ENCODE data around the gene HORMAD1. TPM values are rescaled to one million over a fixed set of nuclear protein-coding genes. Genes with fewer than 3 reads are reported as not detected.

The HORMAD1 gene
- total and polyA plus RNA-seq, 2 of the 13 experiments (the other 11 are each of a cell fraction or from before 2014, with no cell fraction given): not detected

DNA sequence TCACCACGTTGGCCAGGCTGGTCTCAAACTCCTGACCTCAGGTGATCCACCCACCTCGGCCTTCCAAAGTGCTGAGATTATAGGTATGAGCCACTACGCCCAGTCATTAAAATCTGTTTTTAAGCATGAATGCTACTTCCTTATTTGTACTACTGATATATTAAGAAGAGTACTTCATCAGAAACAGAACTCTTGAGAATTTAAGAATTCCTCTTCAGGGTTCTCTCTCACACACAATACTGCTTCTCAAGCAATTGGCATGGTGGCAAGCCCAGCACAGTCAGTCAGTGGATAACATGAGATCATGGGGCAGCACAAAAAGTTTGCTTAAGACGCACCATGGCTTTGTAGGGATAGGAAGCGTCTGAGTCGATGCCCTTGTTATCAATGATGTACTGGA is 30.7 kb upstream of the HORMAD1 start (continued):
- TF ChIP-seq, protein P1, sequence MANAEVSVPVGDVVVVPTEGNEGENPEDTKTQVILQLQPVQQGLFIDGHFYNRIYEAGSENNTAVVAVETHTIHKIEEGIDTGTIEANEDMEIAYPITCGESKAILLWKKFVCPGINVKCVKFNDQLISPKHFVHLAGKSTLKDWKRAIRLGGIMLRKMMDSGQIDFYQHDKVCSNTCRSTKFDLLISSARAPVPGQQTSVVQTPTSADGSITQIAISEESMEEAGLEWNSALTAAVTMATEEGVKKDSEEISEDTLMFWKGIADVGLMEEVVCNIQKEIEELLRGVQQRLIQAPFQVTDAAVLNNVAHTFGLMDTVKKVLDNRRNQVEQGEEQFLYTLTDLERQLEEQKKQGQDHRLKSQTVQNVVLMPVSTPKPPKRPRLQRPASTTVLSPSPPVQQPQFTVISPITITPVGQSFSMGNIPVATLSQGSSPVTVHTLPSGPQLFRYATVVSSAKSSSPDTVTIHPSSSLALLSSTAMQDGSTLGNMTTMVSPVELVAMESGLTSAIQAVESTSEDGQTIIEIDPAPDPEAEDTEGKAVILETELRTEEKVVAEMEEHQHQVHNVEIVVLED (CRISPR knock-in tag; IDR thresholded peaks at IDR 0.05; ENCODE audit: borderline replicate concordance): no peak
- TF ChIP-seq ZNF484 (CRISPR knock-in tag; IDR thresholded peaks at IDR 0.05; ENCODE audit: borderline replicate concordance, low read depth) (no peak), ZNF441 (CRISPR knock-in tag; IDR thresholded peaks at IDR 0.05; ENCODE audit: borderline replicate concordance) (no peak), ZNF644 (CRISPR knock-in tag; IDR thresholded peaks at IDR 0.05; ENCODE audit: low read depth) (no peak), RFX5 (IDR thresholded peaks at IDR 0.05; ENCODE audit: low read depth, low read length) (no peak), IRX3 (CRISPR knock-in tag; IDR thresholded peaks at IDR 0.05; ENCODE audit: borderline replicate concordance, low read depth) (no peak), SNAI1 (CRISPR knock-in tag; IDR thresholded peaks at IDR 0.05; ENCODE audit: borderline replicate concordance) (no peak), ZSCAN31 (CRISPR knock-in tag; IDR thresholded peaks at IDR 0.05; ENCODE audit: low read depth) (no peak), ARID4A (CRISPR knock-in tag; IDR thresholded peaks at IDR 0.05; ENCODE audit: borderline replicate concordance) (no peak)

Data from HepG2 (cell line).